Measurements from ENCODE around the gene ARID1B.

DNA sequence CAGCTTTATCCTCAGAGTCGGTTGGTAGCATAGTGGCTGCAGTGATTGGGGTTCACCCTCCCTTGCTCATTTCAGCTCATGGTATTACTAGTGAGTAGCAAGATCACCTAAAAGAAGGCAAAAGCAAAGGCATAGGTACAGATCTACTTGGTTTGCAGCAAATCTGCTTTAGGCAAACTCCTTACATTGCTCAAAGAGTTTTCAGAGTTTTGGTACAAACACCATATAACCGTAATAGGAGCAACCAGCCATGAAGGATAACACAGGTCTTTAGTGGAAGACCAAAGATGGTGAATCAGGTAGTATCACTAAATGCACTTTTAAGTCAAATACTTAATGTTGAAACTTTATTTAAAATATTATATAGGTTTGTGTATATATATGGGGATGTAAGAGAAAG, 172.9 kb downstream of the ARID1B start:
- TF ChIP-seq GLI4 (tag by site-specific recombination; IDR thresholded peaks at IDR 0.05) (no peak), ZSCAN18 (tag by site-specific recombination; IDR thresholded peaks at IDR 0.05) (no peak), KLF10 (tag by site-specific recombination; IDR thresholded peaks at IDR 0.05) (no peak), ZNF214 (tag by site-specific recombination; IDR thresholded peaks at IDR 0.05; ENCODE audit: borderline replicate concordance) (no peak), SALL2 (tag by site-specific recombination; IDR thresholded peaks at IDR 0.05; ENCODE audit: borderline replicate concordance) (no peak)

Data from HEK293 (cell line).